Activated CD4-positive, alpha-beta memory T cell treated with anti-CD3 and anti-CD28 coated beads, Interleukin-2, amount 10 ng/mL, durations not matched to agents 7 days and 5 days (primary cell): ENCODE measurements around the gene UBE2Q1. TPM values are rescaled to one million over a fixed set of nuclear protein-coding genes. Genes with fewer than 3 reads are reported as not detected.

Experiments used
- CTCF ChIA-PET: fragments of 350-600 bp; sonication (Branson Sonifier 250); formaldehyde crosslinking; loops from one replicate; lab custom pipeline; 2021; ENCODE audit warnings: antibody characterized with exemption, inconsistent platforms; lab: Charles Lee
- POLR2A ChIA-PET: fragments of 350-600 bp; sonication (Branson Sonifier 250); formaldehyde crosslinking; loops from one replicate; lab custom pipeline; 2021; ENCODE audit warnings: antibody characterized with exemption; lab: Charles Lee
- DNase-seq: peaks from one replicate; pipeline ENCODE4 v3.0.0-alpha.2; 2020
- H3K27ac Mint-ChIP-seq: one replicate; pipeline ENCODE4 v1.8.0; 2021; ENCODE audit warnings: mild to moderate bottlenecking, mixed read lengths
- H3K27me3 Mint-ChIP-seq: one replicate; pipeline ENCODE4 v1.8.0; 2021; ENCODE audit warnings: mixed read lengths
- H3K36me3 Mint-ChIP-seq: one replicate; pipeline ENCODE4 v1.8.0; 2021; ENCODE audit warnings: low read depth, mixed read lengths
- H3K4me1 Mint-ChIP-seq: one replicate; pipeline ENCODE4 v1.8.0; 2021; ENCODE audit warnings: mixed read lengths
- H3K4me3 Mint-ChIP-seq: one replicate; pipeline ENCODE4 v1.8.0; 2021; ENCODE audit warnings: mild to moderate bottlenecking, mixed read lengths
- H3K9me3 Mint-ChIP-seq: one replicate; pipeline ENCODE4 v1.8.0; 2021; ENCODE audit warnings: mixed read lengths
- total RNA-seq, 2 experiments: library from RNA; stranded (reverse); gene quantifications; one replicate each; pipeline ENCODE4 v1.2.3, GENCODE V29; 2021

The UBE2Q1 gene
- total RNA-seq = 100 to 1,000 TPM; 118 to 122 TPM

GRCh38 chr1:154557939-154558719, at the start of gene UBE2Q1:
TSS of gene UBE2Q1 (minus strand) at chr1:154558662. CDS start at chr1:154558553, 109 bp downstream.
- Mint-ChIP-seq H3K4me3 (peak within 1 kb of the TSS; percentile 87), H3K27ac (peak within 1 kb of the TSS; percentile 81), H3K4me1 (peaks cover 43% of the 10 kb centered on the region), H3K36me3 (peaks cover 44% of the 10 kb centered on the region), H3K9me3 (no peaks in the 10 kb centered on the region), H3K27me3 (no peaks in the 10 kb centered on the region)
- DNase-seq = peak; percentile 54
- POLR2A ChIA-PET = interaction anchor here (1.0 kb wide), 2 partner anchors 376 to 378 kb away, joined by 3 read pairs; partner anchors contain the start of gene PMVK
- CTCF ChIA-PET = interaction anchor here (0.6 to 2.8 kb wide), 3 partner anchors 12 to 82 kb away, joined by 3 to 8 read pairs (median 6); no protein-coding TSS in a partner anchor

- H3K9me3 Mint-ChIP-seq = no peaks in the 10 kb centered on the region
- H3K4me3 Mint-ChIP-seq = peak within 1 kb of the TSS; percentile 94
- H3K27me3 Mint-ChIP-seq = no peaks in the 10 kb centered on the region
- DNase-seq = peak; percentile 95
- CTCF ChIA-PET = interaction anchor here (0.6 to 2.7 kb wide), 3 partner anchors 48 to 410 kb away, joined by 3 to 13 read pairs (median 3); no protein-coding TSS in a partner anchor
- peak within 1 kb of the TSS; percentile 98 for H3K27ac Mint-ChIP-seq
- peaks cover 43% of the 10 kb centered on the region for H3K36me3 Mint-ChIP-seq
- POLR2A ChIA-PET = interaction anchor here (0.7 to 3.8 kb wide), 19 partner anchors 9 to 415 kb away, joined by 3 to 51 read pairs (median 6); partner anchors contain the start of genes CKS1B, FLAD1 and PMVK
- H3K4me1 Mint-ChIP-seq = peaks cover 69% of the 10 kb centered on the region
Measured at GRCh38 chr1:154607609-154608396, 49.3 kb upstream of the UBE2Q1 start, which contains the start of gene ADAR. TSS of gene ADAR (minus strand) at chr1:154608186. CDS start at chr1:154608006, 180 bp downstream.

- DNase-seq = peak; percentile 43
- Mint-ChIP-seq H3K4me1 (peaks cover 71% of the 10 kb centered on the region), H3K27me3 (no peaks in the 10 kb centered on the region), H3K36me3 (peaks cover 49% of the 10 kb centered on the region), H3K9me3 (no peaks in the 10 kb centered on the region), H3K27ac (peak overlapping the region; percentile 98), H3K4me3 (peak overlapping the region; percentile 94)
- ChIA-PET POLR2A (interaction anchor here (0.6 to 3.5 kb wide), 15 partner anchors 12 to 395 kb away, joined by 3 to 27 read pairs (median 4); partner anchors contain the start of genes FLAD1 and PMVK), CTCF (interaction anchor here (0.6 to 2.7 kb wide), 3 partner anchors 48 to 411 kb away, joined by 3 to 13 read pairs (median 3); no protein-coding TSS in a partner anchor)
Measured at GRCh38 chr1:154607106-154607608, 48.7 kb upstream of the UBE2Q1 start.

- Mint-ChIP-seq H3K9me3 (no peaks in the 10 kb centered on the region), H3K27me3 (no peaks in the 10 kb centered on the region), H3K27ac (peak overlapping the region; percentile 59), H3K4me1 (peaks cover 76% of the 10 kb centered on the region), H3K36me3 (peaks cover 65% of the 10 kb centered on the region), H3K4me3 (peak overlapping the region; percentile 12)
- POLR2A ChIA-PET = interaction anchor here (0.8 to 3.5 kb wide), 9 partner anchors 10 to 377 kb away, joined by 3 to 27 read pairs (median 4); no protein-coding TSS in a partner anchor
- DNase-seq = no peak
- CTCF ChIA-PET = interaction anchor here (0.7 to 2.7 kb wide), 6 partner anchors 10 to 258 kb away, joined by 3 to 13 read pairs (median 4); no protein-coding TSS in a partner anchor
Measured at GRCh38 chr1:154605534-154605933, 47.1 kb upstream of the UBE2Q1 start.

- no peak for DNase-seq
- H3K4me3 Mint-ChIP-seq = no peak overlapping the region
Measured at GRCh38 chr1:154603317-154603716, 44.9 kb upstream of the UBE2Q1 start.

GRCh38 chr1:154599658-154600057, 41.2 kb upstream of the UBE2Q1 start:
- ChIA-PET CTCF (no interaction called here), POLR2A (interaction anchor here (1.3 to 1.7 kb wide), 3 partner anchors 9 to 27 kb away, joined by 3 to 6 read pairs (median 5); partner anchors contain the start of gene ADAR)
- DNase-seq = no peak
- Mint-ChIP-seq H3K9me3 (no peaks in the 10 kb centered on the region), H3K27me3 (no peaks in the 10 kb centered on the region), H3K36me3 (peaks cover 93% of the 10 kb centered on the region), H3K4me3 (no peak overlapping the region), H3K4me1 (peaks cover 57% of the 10 kb centered on the region), H3K27ac (peak overlapping the region; percentile 9)

More at GRCh38 chr1:154603317-154603716, 44.9 kb upstream of the UBE2Q1 start:
- ChIA-PET POLR2A (no interaction called here), CTCF (interaction anchor here (0.5 kb wide), 1 partner anchor 10 kb away, joined by 3 read pairs; no protein-coding TSS in a partner anchor)
- H3K36me3 Mint-ChIP-seq = peaks cover 86% of the 10 kb centered on the region
- peaks cover 75% of the 10 kb centered on the region for H3K4me1 Mint-ChIP-seq
- H3K9me3 Mint-ChIP-seq = no peaks in the 10 kb centered on the region
- H3K27ac Mint-ChIP-seq = no peak overlapping the region
- H3K27me3 Mint-ChIP-seq = no peaks in the 10 kb centered on the region

- Mint-ChIP-seq H3K4me1 (peaks cover 51% of the 10 kb centered on the region), H3K27ac (no peak overlapping the region), H3K36me3 (peaks cover 92% of the 10 kb centered on the region), H3K9me3 (no peaks in the 10 kb centered on the region), H3K4me3 (no peak overlapping the region), H3K27me3 (no peaks in the 10 kb centered on the region)
- no peak for DNase-seq
- POLR2A ChIA-PET = interaction anchor here (1.2 to 1.7 kb wide), 4 partner anchors 9 to 27 kb away, joined by 3 to 6 read pairs (median 4); partner anchors contain the start of gene ADAR
- CTCF ChIA-PET = no interaction called here
Measured at GRCh38 chr1:154598871-154599635, 40.6 kb upstream of the UBE2Q1 start.

- H3K4me1 Mint-ChIP-seq = peaks cover 23% of the 10 kb centered on the region
- no peak for DNase-seq
- H3K27me3 Mint-ChIP-seq = no peaks in the 10 kb centered on the region
- no peak overlapping the region for H3K4me3 Mint-ChIP-seq
- H3K27ac Mint-ChIP-seq = no peak overlapping the region
- peaks cover 90% of the 10 kb centered on the region for H3K36me3 Mint-ChIP-seq
- H3K9me3 Mint-ChIP-seq = no peaks in the 10 kb centered on the region
- CTCF ChIA-PET = interaction anchor here (0.8 to 2.2 kb wide), 5 partner anchors 10 to 490 kb away, joined by 3 to 7 read pairs (median 3); no protein-coding TSS in a partner anchor
- POLR2A ChIA-PET = interaction anchor here (1.5 to 1.9 kb wide), 3 partner anchors 9 to 17 kb away, joined by 5 to 9 read pairs (median 5); no protein-coding TSS in a partner anchor
Measured at GRCh38 chr1:154595621-154596020, 37.2 kb upstream of the UBE2Q1 start.

GRCh38 chr1:154594811-154595210, 36.3 kb upstream of the UBE2Q1 start:
- Mint-ChIP-seq H3K36me3 (peaks cover 89% of the 10 kb centered on the region), H3K27ac (no peak overlapping the region)

GRCh38 chr1:154593390-154593789, 34.9 kb upstream of the UBE2Q1 start:
- Mint-ChIP-seq H3K4me1 (peaks cover 7% of the 10 kb centered on the region), H3K9me3 (no peaks in the 10 kb centered on the region), H3K27me3 (no peaks in the 10 kb centered on the region), H3K27ac (no peak overlapping the region), H3K36me3 (peaks cover 89% of the 10 kb centered on the region), H3K4me3 (no peak overlapping the region)
- CTCF ChIA-PET = interaction anchor here (1.0 kb wide), 1 partner anchor 33 kb away, joined by 3 read pairs; no protein-coding TSS in a partner anchor
- POLR2A ChIA-PET = no interaction called here
- no peak for DNase-seq

More at GRCh38 chr1:154594811-154595210, 36.3 kb upstream of the UBE2Q1 start:
- no peaks in the 10 kb centered on the region for H3K27me3 Mint-ChIP-seq
- H3K9me3 Mint-ChIP-seq = no peaks in the 10 kb centered on the region
- POLR2A ChIA-PET = interaction anchor here (0.9 to 1.9 kb wide), 4 partner anchors 10 to 112 kb away, joined by 3 to 9 read pairs (median 5); no protein-coding TSS in a partner anchor
- peaks cover 17% of the 10 kb centered on the region for H3K4me1 Mint-ChIP-seq
- no peak overlapping the region for H3K4me3 Mint-ChIP-seq
- no peak for DNase-seq
- CTCF ChIA-PET = interaction anchor here (1.2 to 2.2 kb wide), 3 partner anchors 11 to 490 kb away, joined by 3 to 7 read pairs (median 3); no protein-coding TSS in a partner anchor

- Mint-ChIP-seq H3K4me1 (peaks cover 11% of the 10 kb centered on the region), H3K27ac (no peak overlapping the region), H3K27me3 (no peaks in the 10 kb centered on the region), H3K36me3 (peaks cover 89% of the 10 kb centered on the region), H3K4me3 (no peak overlapping the region), H3K9me3 (no peaks in the 10 kb centered on the region)
- DNase-seq = no peak
- POLR2A ChIA-PET = interaction anchor here (1.6 kb wide), 1 partner anchor 14 kb away, joined by 6 read pairs; no protein-coding TSS in a partner anchor
- CTCF ChIA-PET = no interaction called here
Measured at GRCh38 chr1:154591206-154591605, 32.7 kb upstream of the UBE2Q1 start.
